Adrenal gland (tissue), 12 donors: ENCODE data around the gene RASA2. TPM values are rescaled to one million over a fixed set of nuclear protein-coding genes. Genes with fewer than 3 reads are reported as not detected.

Experiments used
- DNase-seq, 7 donors: peaks; one replicate each; pipeline ENCODE4 v3.0.0-alpha.2; 2019 to 2020
- H3K27ac ChIP-seq, 5 donors: fragments of 200-600 bp; sonication (generic) in 4 of 5; 1 replicate in 3 of 5; 2 replicates in 2 of 5; pipeline versions ENCODE4 v1.5.1 to v1.8.0; 2016 to 2020; ENCODE audit warnings: mild to moderate bottlenecking in 1 of 5
- H3K27me3 ChIP-seq: fragments of 200-600 bp; 2 replicates; pipeline ENCODE4 v1.8.0; 2021
- H3K36me3 ChIP-seq, 2 donors: fragments of 200-600 bp; replicated peaks in 1 of 2; 1 replicate in 1 of 2; 2 replicates in 1 of 2; pipeline versions ENCODE4 v1.5.1 to v1.8.0; 2018 to 2022
- H3K4me1 ChIP-seq, 2 donors: fragments of 200-600 bp; replicated peaks in 1 of 2; 1 replicate in 1 of 2; 2 replicates in 1 of 2; pipeline versions ENCODE4 v1.5.1 to v1.8.0; 2018 to 2021
- H3K4me3 ChIP-seq, 4 donors: fragments of 200-600 bp; sonication (generic) in 3 of 4; one replicate each; pipeline ENCODE4 v1.5.1; 2016 to 2018
- H3K9me3 ChIP-seq, 3 donors: fragments of 200-600 bp; sonication (generic) in 1 of 3; replicated peaks in 1 of 3; 1 replicate in 2 of 3; 2 replicates in 1 of 3; pipeline versions ENCODE4 v1.5.1 to v1.8.0; 2016 to 2021
- CTCF ChIP-seq, 6 experiments: fragments of 450-650 bp in 4 of 6; fragments of 200-600 bp in 2 of 6; sonication (generic) in 1 of 6; IDR thresholded peaks; 1 replicate in 5 of 6; 2 replicates in 1 of 6; pipeline versions ENCODE4 v1.5.1 to v1.8.0; 2016 to 2021; ENCODE audit warnings: antibody characterized with exemption in 6 of 6, mild to moderate bottlenecking in 2 of 6, moderate library complexity in 1 of 6
- POLR2A ChIP-seq, 2 donors: fragments of 450-650 bp; IDR thresholded peaks; one replicate each; pipeline ENCODE4 v1.6.1; 2017; ENCODE audit warnings: antibody characterized with exemption in 2 of 2, mild to moderate bottlenecking in 2 of 2, moderate library complexity in 1 of 2
- WGBS, 4 donors: extraction: QIAGEN DNeasy Blood & Tissue Kit in 2 of 4; methylation state at CpG; one replicate each; pipeline versions ENCODE4 v1.1.5 to v1.1.7; 2013 to 2017; 5-methylcytosine and 5-hydroxymethylcytosine counted together
- intact Hi-C, 2 donors: fragments of 100-400 bp; cut with DNase I; formaldehyde crosslinking; loops; one replicate each; pipeline versions ENCODE4 v1.14.1 to v1.15.0; 2022 to 2023
- polyA plus RNA-seq, 3 donors: library from polyadenylated mRNA; stranded (reverse); fragments of 200-250 nt in 2 of 3; fragments of 350-450 nt in 1 of 3; fragmentation: Illumina TruSeq in 1 of 3; extraction: RNeasy Lipid Tissue Mini Kit (QIAGEN cat#74804) in 1 of 3; gene quantifications; one replicate each; pipeline ENCODE4 v1.2.3, GENCODE V29; 2013 to 2014
- total RNA-seq, 9 donors: library from RNA; depleted of rRNA in 4 of 9; stranded (reverse); fragments of >200 nt in 4 of 9; fragments of 120-200 nt in 1 of 9; fragmentation: NEBNext Ultra II Directional in 1 of 9; extraction: Animal tissue kit (Norgen Biotek cat#: 25700) in 1 of 9; gene quantifications; one replicate each; pipeline versions ENCODE4 v1.1.0 to v1.2.4, GENCODE V29; 2013 to 2023
- donor health status: healthy with polysubstance abuse.
- donor health status: Bipolar disorder and iron deficiency.
- donor health status: DM: yes; HTN: yes; CAD: no.
- donor health status: DM: no; HTN: no; CAD: no.
- donor health status: DM: no; HTN: no; CAD: no.
- donor health status: DM: yes; HTN: yes; CAD: no.

RASA2 gene
- total and polyA plus RNA-seq, 12 donors = 5.7 to 52.5 (median 10.2) TPM

DNA sequence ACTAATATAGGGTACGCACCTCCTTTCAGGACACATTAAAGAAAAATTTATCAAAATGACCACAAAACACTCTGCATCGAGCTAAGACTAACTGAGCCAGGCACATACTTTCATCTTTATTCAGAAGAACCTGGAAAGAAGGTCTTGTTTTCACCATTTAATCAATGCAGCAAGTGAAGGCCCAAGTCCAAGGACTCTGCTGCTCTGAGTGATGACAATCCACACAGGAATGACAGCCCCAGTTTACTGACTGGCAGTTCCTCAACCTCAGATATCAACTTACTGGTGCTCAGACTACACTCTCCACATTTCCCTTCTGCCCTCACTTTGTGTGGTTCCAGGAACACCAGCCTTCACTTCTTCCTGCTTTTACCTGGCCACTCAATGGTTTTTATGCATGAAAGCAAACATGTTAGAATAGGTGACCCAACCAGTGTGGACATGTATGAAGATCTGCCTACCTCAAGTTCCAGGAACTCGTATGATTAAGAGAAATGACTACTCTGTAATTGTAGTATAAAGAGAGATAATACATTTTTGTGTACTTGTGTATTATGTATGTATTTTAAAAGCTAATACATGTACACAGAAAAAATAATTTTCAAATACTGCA is 29.1 kb upstream of the RASA2 start:
- Histone ChIP-seq H3K4me1 (peaks cover 0 to 9% of the 10 kb centered on the region in 2 donors), H3K9me3 (no peaks in the 10 kb centered on the region), H3K4me3 (no peak overlapping the region), H3K27ac (no peak overlapping the region), H3K27me3 (no peaks in the 10 kb centered on the region), H3K36me3 (no peaks in the 10 kb centered on the region)
- no peak for TF ChIP-seq POLR2A (IDR thresholded peaks at IDR 0.05)
- TF ChIP-seq CTCF (IDR thresholded peaks at IDR 0.05) = no peak
- intact Hi-C loops = loop anchor here (5.0 kb wide), 1 partner anchor 150 kb away; no protein-coding TSS in a partner anchor
- 68 to 78% (median 74%) methylated on average over 3 of the region's 3 CpGs for WGBS, 4 donors
- DNase-seq = no peak

GRCh38 chr3:141459008-141459407 is 27.8 kb upstream of the RASA2 start:
- WGBS, 4 donors = 69 to 77% (median 72%) methylated on average over 7 of the region's 7 CpGs
- Histone ChIP-seq H3K27ac (no peak overlapping the region), H3K36me3 (no peaks in the 10 kb centered on the region), H3K9me3 (no peaks in the 10 kb centered on the region), H3K4me3 (no peak overlapping the region), H3K27me3 (no peaks in the 10 kb centered on the region), H3K4me1 (peaks cover 0 to 8% of the 10 kb centered on the region in 2 donors)
- intact Hi-C loops = loop anchor here (5.0 kb wide), 1 partner anchor 152 kb away; no protein-coding TSS in a partner anchor
- DNase-seq = no peak
- TF ChIP-seq CTCF (IDR thresholded peaks at IDR 0.05) (no peak), POLR2A (IDR thresholded peaks at IDR 0.05) (no peak)

DNA sequence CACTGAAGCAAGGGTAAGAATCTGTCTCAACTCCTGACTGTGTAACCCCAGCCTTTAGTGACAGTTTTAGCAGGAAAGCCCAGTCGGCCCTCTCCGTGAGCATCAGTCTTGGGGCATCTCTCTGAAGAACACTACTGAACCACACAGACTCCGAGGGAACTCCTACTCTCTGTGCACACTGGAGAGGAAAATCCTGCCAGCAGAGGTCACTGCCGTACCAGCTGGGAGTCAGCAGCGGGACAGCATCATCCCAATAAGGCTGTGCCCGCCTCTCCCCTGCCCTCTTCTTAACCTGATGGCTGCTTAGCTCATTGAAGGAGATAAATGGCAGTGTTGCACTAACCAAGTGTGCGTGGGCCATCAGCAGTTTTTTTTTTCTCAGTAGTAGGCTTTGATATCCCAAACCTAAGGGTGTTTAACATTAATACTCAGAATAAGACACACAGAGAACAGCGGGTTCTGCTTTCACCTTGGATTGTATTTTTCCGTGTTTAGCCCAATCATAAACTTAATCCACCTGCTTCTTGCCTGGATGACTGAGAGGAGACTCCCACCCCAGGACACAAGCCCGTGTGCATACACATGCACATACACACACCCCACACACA is 26.6 kb upstream of the RASA2 start:
- intact Hi-C loops = loop anchor here (5.0 kb wide), 1 partner anchor 102 kb away; no protein-coding TSS in a partner anchor
- 21 to 29% (median 24%) methylated on average over 9 to 10 of the region's 10 CpGs for WGBS, 4 donors
- Histone ChIP-seq H3K27me3 (no peaks in the 10 kb centered on the region), H3K4me3 (no peak overlapping the region), H3K4me1 (no peaks in the 10 kb centered on the region), H3K9me3 (no peaks in the 10 kb centered on the region), H3K27ac (no peak overlapping the region), H3K36me3 (no peaks in the 10 kb centered on the region)
- TF ChIP-seq POLR2A (IDR thresholded peaks at IDR 0.05) (peak in 1 of 2 donors; percentile 7), CTCF (IDR thresholded peaks at IDR 0.05) (peak; percentile 83 to 93 (median 88))
- peak; percentile 88 to 96 (median 90) for DNase-seq

DNA sequence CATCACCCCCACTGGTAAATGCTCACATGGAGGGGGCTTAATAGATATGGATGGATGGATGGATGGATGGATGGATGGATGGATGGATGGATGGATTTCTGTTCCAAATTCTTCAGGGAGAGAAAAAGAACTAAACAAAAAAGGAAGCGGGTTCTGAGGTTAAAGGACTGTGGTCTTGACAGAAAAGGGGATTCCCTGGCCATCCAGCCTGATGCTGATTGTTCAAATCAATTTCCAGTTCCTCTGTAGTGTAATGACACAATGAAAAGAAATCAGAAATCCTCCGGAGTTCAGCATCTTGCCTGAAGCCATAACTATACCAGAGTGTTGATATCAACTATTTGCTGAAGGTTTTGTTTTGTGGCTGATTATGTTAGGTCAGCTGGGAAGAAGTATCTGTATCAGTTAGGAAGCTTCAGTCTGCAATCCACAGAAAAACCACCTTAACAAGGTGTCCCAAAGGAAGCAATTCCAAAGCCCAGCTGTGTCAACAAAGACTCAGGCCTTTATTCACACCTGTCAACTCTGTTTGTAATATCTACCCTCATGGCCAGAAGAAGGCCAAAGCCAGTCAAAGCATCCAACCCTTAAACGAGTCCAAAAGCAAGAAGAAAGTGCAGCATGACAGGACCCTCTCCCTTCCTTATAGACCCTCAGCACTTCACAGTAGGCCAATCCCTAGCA is 24.5 kb upstream of the RASA2 start:
- no peaks in the 10 kb centered on the region for H3K9me3 ChIP-seq
- 78 to 84% (median 79%) methylated on average over 3 of the region's 3 CpGs for WGBS, 4 donors
- H3K4me1 ChIP-seq = no peaks in the 10 kb centered on the region
- no peak overlapping the region for H3K4me3 ChIP-seq
- intact Hi-C loops = loop anchor here (5.0 kb wide), 1 partner anchor 100 kb away; no protein-coding TSS in a partner anchor
- H3K36me3 ChIP-seq = no peaks in the 10 kb centered on the region
- no peak overlapping the region for H3K27ac ChIP-seq
- TF ChIP-seq POLR2A (IDR thresholded peaks at IDR 0.05) (no peak), CTCF (IDR thresholded peaks at IDR 0.05) (no peak)
- DNase-seq = no peak
- no peaks in the 10 kb centered on the region for H3K27me3 ChIP-seq
